B cell (primary cell): Measurements from ENCODE around the gene GINS3. TPM values are rescaled to one million over a fixed set of nuclear protein-coding genes. Genes with fewer than 3 reads are reported as not detected.

Source experiments
- ATAC-seq: fragments of 200-7000 bp; cut with Tn5 transposase; one replicate; pipeline ENCODE4 v1.10.0; 2021; ENCODE audit warnings: low read depth, mild to moderate bottlenecking, moderate number of reproducible peaks, moderate library complexity
- CTCF ChIA-PET: fragments of 350-600 bp; sonication (Branson Sonifier 250); formaldehyde crosslinking; loops from one replicate; lab custom pipeline; 2021; ENCODE audit warnings: antibody characterized with exemption, inconsistent platforms; lab: Charles Lee
- POLR2A ChIA-PET: fragments of 350-600 bp; sonication (Branson Sonifier 250); formaldehyde crosslinking; loops from one replicate; lab custom pipeline; 2021; ENCODE audit warnings: antibody characterized with exemption; lab: Charles Lee
- DNase-seq: peaks from one replicate; pipeline ENCODE4 v3.0.0; 2013
- H2AFZ ChIP-seq: 2 replicates; pipeline ENCODE4 v1.6.1; 2012; ENCODE audit warnings: mild to moderate bottlenecking, low read depth, low read length; ENCODE audit not compliant: insufficient read depth, poor library complexity, severe bottlenecking
- H3K27ac ChIP-seq, 2 donors: 1 replicate in 1 of 2; 2 replicates in 1 of 2; pipeline ENCODE4 v1.5.1; 2012 to 2013; ENCODE audit warnings: low read length in 2 of 2, mild to moderate bottlenecking in 2 of 2, moderate library complexity in 1 of 2
- H3K27me3 ChIP-seq, 4 experiments: fragments of 200-600 bp in 1 of 4; sonication (generic) in 1 of 4; replicated peaks in 1 of 4; 1 replicate in 2 of 4; 2 replicates in 2 of 4; pipeline versions ENCODE4 v1.6.1 to v1.7.0; 2013 to 2016; ENCODE audit warnings: low read length in 3 of 4, mild to moderate bottlenecking in 2 of 4, mixed read lengths in 1 of 4, moderate library complexity in 1 of 4; ENCODE audit not compliant: insufficient read depth in 4 of 4, control insufficient read depth in 3 of 4; ENCODE audit errors: control extremely low read depth in 1 of 4
- H3K36me3 ChIP-seq, 2 experiments: replicated peaks in 1 of 2; 1 replicate in 1 of 2; 2 replicates in 1 of 2; pipeline versions ENCODE4 v1.6.1 to v1.7.1; 2013; ENCODE audit warnings: low read length in 1 of 2; ENCODE audit not compliant: insufficient read depth in 2 of 2, control insufficient read depth in 1 of 2; ENCODE audit errors: control extremely low read depth in 1 of 2, extremely low read depth in 1 of 2
- H3K4me1 ChIP-seq, 2 donors: fragments of 200-600 bp in 1 of 2; sonication (generic) in 1 of 2; 1 replicate in 1 of 2; 2 replicates in 1 of 2; pipeline versions ENCODE4 v1.5.1 to v1.6.1; 2013 to 2017; ENCODE audit warnings: low read length in 2 of 2; ENCODE audit not compliant: control insufficient read depth in 2 of 2, insufficient read depth in 2 of 2
- H3K4me2 ChIP-seq: replicated peaks from 2 replicates; pipeline ENCODE3; 2012; ENCODE audit warnings: mild to moderate bottlenecking, low read depth, low read length; ENCODE audit not compliant: poor library complexity, severe bottlenecking
- H3K4me3 ChIP-seq, 5 experiments: fragments of 200-600 bp in 1 of 5; sonication (generic) in 1 of 5; 1 replicate in 3 of 5; 2 replicates in 2 of 5; pipeline versions ENCODE4 v1.5.1 to v1.7.0; 2011 to 2016; ENCODE audit warnings: low read length in 4 of 5, mild to moderate bottlenecking in 4 of 5, low read depth in 2 of 5, control low read depth in 1 of 5, moderate library complexity in 1 of 5; ENCODE audit not compliant: insufficient read depth in 1 of 5; ENCODE audit errors: control extremely low read depth in 1 of 5, extremely low read depth in 1 of 5
- H3K79me2 ChIP-seq: fragments of 200-600 bp; sonication (generic); one replicate; pipeline ENCODE4 v1.6.0; 2016; ENCODE audit warnings: low read length; ENCODE audit not compliant: control insufficient read depth, insufficient read depth
- H3K9ac ChIP-seq: fragments of 200-600 bp; sonication (generic); 2 replicates; pipeline ENCODE4 v1.6.1; 2017; ENCODE audit warnings: mild to moderate bottlenecking, low read length, moderate library complexity
- H3K9me3 ChIP-seq, 3 donors: one replicate each; pipeline versions ENCODE4 v1.6.1 to v1.7.1; 2013; ENCODE audit warnings: low read length in 2 of 3; ENCODE audit not compliant: control insufficient read depth in 2 of 3, insufficient read depth in 1 of 3; ENCODE audit errors: control extremely low read depth in 1 of 3
- H4K20me1 ChIP-seq: 2 replicates; pipeline ENCODE4 v1.6.0; 2012; ENCODE audit warnings: mild to moderate bottlenecking, low read length; ENCODE audit not compliant: insufficient read depth, control insufficient read depth, poor library complexity, severe bottlenecking
- H3K27ac Mint-ChIP-seq: one replicate; pipeline ENCODE4 v1.8.0; 2021; ENCODE audit warnings: mixed read lengths
- H3K27me3 Mint-ChIP-seq: one replicate; pipeline ENCODE4 v1.8.0; 2021; ENCODE audit warnings: mixed read lengths
- H3K4me1 Mint-ChIP-seq: one replicate; pipeline ENCODE4 v1.8.0; 2021; ENCODE audit warnings: mixed read lengths
- H3K4me3 Mint-ChIP-seq: one replicate; pipeline ENCODE4 v1.8.0; 2021; ENCODE audit warnings: mixed read lengths
- H3K9me3 Mint-ChIP-seq: one replicate; pipeline ENCODE4 v1.8.0; 2022; ENCODE audit warnings: mixed read lengths; ENCODE audit not compliant: insufficient read depth
- EZH2 ChIP-seq: IDR thresholded peaks from 2 replicates; pipeline ENCODE4 v1.6.1; 2012; ENCODE audit warnings: borderline replicate concordance, low read depth, mild to moderate bottlenecking, moderate library complexity, low read length; ENCODE audit not compliant: insufficient read depth, poor library complexity, severe bottlenecking
- WGBS: methylation state at CpG from one replicate; pipeline ENCODE4 v1.1.5; 2013; ENCODE audit warnings: missing lambda C conversion rate; ENCODE audit not compliant: insufficient coverage; 5-methylcytosine and 5-hydroxymethylcytosine counted together
- intact Hi-C: fragments of 100-400 bp; cut with micrococcal nuclease; formaldehyde crosslinking; loops from one replicate; pipeline ENCODE4 v1.10.0; 2022
- polyA plus RNA-seq: library from polyadenylated mRNA; depleted of rRNA; stranded (reverse); fragments of >200 nt; gene quantifications from 2 replicates; pipeline ENCODE4 v1.2.3, GENCODE V29; 2012
- total RNA-seq, 2 donors: library from RNA; stranded (reverse); fragments of 120-200 nt in 1 of 2; gene quantifications; 1 replicate in 1 of 2; 2 replicates in 1 of 2; pipeline versions ENCODE4 v1.2.3 to v1.2.4, GENCODE V29; 2013 to 2022
- TF ChIP-seq, protein P1 (sequence below): fragments of 200-600 bp; IDR thresholded peaks from one replicate; pipeline ENCODE4 v1.8.0; 2022; ENCODE audit warnings: antibody characterized with exemption, mild to moderate bottlenecking

GINS3 gene
- total and polyA plus RNA-seq, 2 donors (not counting 1 experiment from before 2014, with no cell fraction given): 1.1 to 2.3 TPM

DNA sequence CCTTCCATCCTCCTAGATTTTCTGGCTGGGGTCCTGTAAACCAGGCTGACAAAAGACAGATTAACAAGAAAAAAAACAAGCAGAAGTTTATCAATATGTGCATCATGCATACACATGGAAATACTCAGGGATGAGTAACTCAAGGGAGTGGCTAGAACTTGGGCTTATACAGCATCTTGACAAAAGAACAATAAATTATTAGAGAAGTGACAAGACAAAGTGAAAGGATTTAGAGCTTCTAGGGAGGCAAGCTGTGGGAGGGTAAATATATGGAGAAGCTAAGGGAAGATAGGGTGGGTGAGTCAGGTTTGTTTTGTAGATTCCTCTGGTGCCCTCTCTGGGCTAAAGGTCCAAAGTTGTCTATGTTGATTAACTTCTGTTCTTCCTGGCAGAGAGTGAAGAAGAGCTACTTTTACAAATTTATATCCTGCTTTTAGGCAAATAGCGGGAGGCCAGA, 59.7 kb downstream of the GINS3 start:
- Mint-ChIP-seq H3K9me3 (no peaks in the 10 kb centered on the region), H3K4me1 (no peaks in the 10 kb centered on the region), H3K27ac (no peak overlapping the region), H3K4me3 (no peak overlapping the region), H3K27me3 (peaks cover 9% of the 10 kb centered on the region)
- DNase-seq: no peak
- Histone ChIP-seq H3K79me2 (no peaks in the 10 kb centered on the region), H4K20me1 (no peaks in the 10 kb centered on the region), H3K4me2 (no peak overlapping the region), H3K4me1 (no peaks in the 10 kb centered on the region), H2AFZ (no peak overlapping the region), H3K4me3 (no peak overlapping the region), H3K27me3 (peaks cover 0 to 3% (median 0%) of the 10 kb centered on the region in 4 experiments), H3K9me3 (no peaks in the 10 kb centered on the region), H3K27ac (no peak overlapping the region), H3K9ac (no peak overlapping the region), H3K36me3 (no peaks in the 10 kb centered on the region)
- CTCF ChIA-PET: no interaction called here
- TF ChIP-seq, protein P1, sequence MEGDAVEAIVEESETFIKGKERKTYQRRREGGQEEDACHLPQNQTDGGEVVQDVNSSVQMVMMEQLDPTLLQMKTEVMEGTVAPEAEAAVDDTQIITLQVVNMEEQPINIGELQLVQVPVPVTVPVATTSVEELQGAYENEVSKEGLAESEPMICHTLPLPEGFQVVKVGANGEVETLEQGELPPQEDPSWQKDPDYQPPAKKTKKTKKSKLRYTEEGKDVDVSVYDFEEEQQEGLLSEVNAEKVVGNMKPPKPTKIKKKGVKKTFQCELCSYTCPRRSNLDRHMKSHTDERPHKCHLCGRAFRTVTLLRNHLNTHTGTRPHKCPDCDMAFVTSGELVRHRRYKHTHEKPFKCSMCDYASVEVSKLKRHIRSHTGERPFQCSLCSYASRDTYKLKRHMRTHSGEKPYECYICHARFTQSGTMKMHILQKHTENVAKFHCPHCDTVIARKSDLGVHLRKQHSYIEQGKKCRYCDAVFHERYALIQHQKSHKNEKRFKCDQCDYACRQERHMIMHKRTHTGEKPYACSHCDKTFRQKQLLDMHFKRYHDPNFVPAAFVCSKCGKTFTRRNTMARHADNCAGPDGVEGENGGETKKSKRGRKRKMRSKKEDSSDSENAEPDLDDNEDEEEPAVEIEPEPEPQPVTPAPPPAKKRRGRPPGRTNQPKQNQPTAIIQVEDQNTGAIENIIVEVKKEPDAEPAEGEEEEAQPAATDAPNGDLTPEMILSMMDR: no peak
- no peak for TF ChIP-seq EZH2
- POLR2A ChIA-PET: no interaction called here
- WGBS: no CpG with 5 or more reads among the region's 1 CpG
- intact Hi-C loops: no loop called here
- ATAC-seq: no peak

DNA sequence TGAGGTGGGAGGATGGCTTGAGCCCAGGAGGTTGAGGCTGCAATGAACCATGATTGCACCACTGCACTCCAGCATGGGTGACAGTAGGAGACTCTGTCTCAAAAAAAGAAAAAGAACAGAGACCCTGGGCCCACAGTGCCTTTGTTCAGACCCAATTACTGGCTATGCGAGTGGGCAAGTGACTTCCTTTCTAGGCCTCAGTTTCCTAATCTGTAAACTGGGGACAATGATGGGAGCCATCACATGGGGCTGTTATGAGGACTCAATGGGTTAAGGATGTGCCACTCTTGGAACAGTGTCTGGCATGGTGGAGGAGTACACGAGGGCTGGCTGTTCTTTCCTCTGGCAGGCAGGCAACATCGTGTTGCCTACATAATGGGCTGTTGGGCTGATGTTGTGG, 60.4 kb downstream of the GINS3 start:
- Mint-ChIP-seq H3K9me3 (no peaks in the 10 kb centered on the region), H3K4me1 (no peaks in the 10 kb centered on the region), H3K4me3 (no peak overlapping the region), H3K27me3 (peaks cover 9% of the 10 kb centered on the region), H3K27ac (no peak overlapping the region)
- CTCF ChIA-PET: interaction anchor here (0.5 kb wide), 1 partner anchor 216 kb away, joined by 4 read pairs; no protein-coding TSS in a partner anchor
- WGBS: 100% methylated on average over 2 of the region's 3 CpGs
- no peaks in the 10 kb centered on the region for H3K79me2 ChIP-seq
- intact Hi-C loops: no loop called here
- no peaks in the 10 kb centered on the region for H3K4me1 ChIP-seq
- H3K27me3 ChIP-seq: peaks cover 0 to 3% (median 0%) of the 10 kb centered on the region in 4 experiments
- no peaks in the 10 kb centered on the region for H3K36me3 ChIP-seq
- no peak overlapping the region for H3K27ac ChIP-seq
- POLR2A ChIA-PET: no interaction called here
- H3K4me3 ChIP-seq: no peak overlapping the region
- TF ChIP-seq EZH2: no peak
- TF ChIP-seq, protein P1: no peak
- no peaks in the 10 kb centered on the region for H4K20me1 ChIP-seq
- ATAC-seq (no peak), DNase-seq (no peak)
- H3K9me3 ChIP-seq: no peaks in the 10 kb centered on the region
- no peak overlapping the region for H3K4me2 ChIP-seq
- no peak overlapping the region for H3K9ac ChIP-seq
- H2AFZ ChIP-seq: no peak overlapping the region
